Parathyroid adenoma (tissue), 2 donors: ENCODE measurements around the gene SLC6A13.

Experiments
- H2AFZ ChIP-seq: fragments of 300-600 bp; sonication (generic); one replicate; pipeline ENCODE4 v1.7.0; 2017; ENCODE audit warnings: antibody characterized with exemption, mild to moderate bottlenecking
- H3K27ac ChIP-seq: fragments of 300-600 bp; sonication (generic); one replicate; pipeline ENCODE4 v1.7.0; 2017
- H3K27me3 ChIP-seq: fragments of 300-600 bp; sonication (generic); one replicate; pipeline ENCODE4 v1.7.0; 2017; ENCODE audit warnings: low read length; ENCODE audit not compliant: control insufficient read depth, insufficient read depth
- H3K36me3 ChIP-seq: fragments of 300-600 bp; sonication (generic); one replicate; pipeline ENCODE4 v1.7.0; 2017; ENCODE audit warnings: low read length; ENCODE audit not compliant: control insufficient read depth, insufficient read depth
- H3K4me1 ChIP-seq: fragments of 300-600 bp; sonication (generic); one replicate; pipeline ENCODE4 v1.7.0; 2017; ENCODE audit warnings: control low read depth
- H3K4me2 ChIP-seq: fragments of 300-600 bp; sonication (generic); one replicate; pipeline ENCODE4 v1.7.0; 2017; ENCODE audit warnings: low read length
- H3K4me3 ChIP-seq: fragments of 300-600 bp; sonication (generic); one replicate; pipeline ENCODE4 v1.7.0; 2017; ENCODE audit warnings: low read depth, low read length
- H3K79me2 ChIP-seq: fragments of 300-600 bp; sonication (generic); one replicate; pipeline ENCODE4 v1.7.0; 2017; ENCODE audit warnings: control low read depth
- H3K9ac ChIP-seq: fragments of 300-600 bp; sonication (generic); one replicate; pipeline ENCODE4 v1.7.0; 2017; ENCODE audit warnings: mild to moderate bottlenecking
- H3K9me3 ChIP-seq: fragments of 300-600 bp; sonication (generic); one replicate; pipeline ENCODE4 v1.7.0; 2017; ENCODE audit warnings: low read length; ENCODE audit not compliant: control insufficient read depth
- TF ChIP-seq, protein P1 (sequence below): fragments of 300-600 bp; sonication (generic); IDR thresholded peaks from one replicate; pipeline ENCODE4 v1.7.0; 2017; ENCODE audit warnings: antibody characterized with exemption, mild to moderate bottlenecking
- donor health status: primary hyperparathyroidism.

The SLC6A13 gene

DNA sequence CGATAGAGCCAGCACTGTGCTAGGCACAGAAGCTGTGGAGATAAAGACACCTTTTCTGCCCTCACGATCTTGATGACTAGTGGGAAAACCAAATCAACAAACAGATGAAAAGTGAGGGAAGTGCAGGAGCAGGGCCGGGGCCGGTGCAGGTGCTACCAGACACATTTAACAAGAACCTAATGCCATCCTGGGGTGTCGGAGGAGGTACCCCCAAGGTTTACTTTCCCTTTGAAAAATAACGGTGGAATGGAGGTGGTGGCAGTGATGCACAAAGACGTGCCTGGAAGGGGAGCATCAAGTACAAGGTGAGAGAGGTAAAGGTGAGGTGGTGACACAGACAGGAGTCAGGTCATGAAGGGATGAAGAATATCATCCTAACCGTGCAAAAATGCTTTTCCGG lies 22.1 kb downstream of the SLC6A13 start:
- Histone ChIP-seq H3K36me3 (no peaks in the 10 kb centered on the region), H3K4me1 (peaks cover 3% of the 10 kb centered on the region), H3K4me2 (no peak overlapping the region), H3K9ac (no peak overlapping the region), H3K27ac (no peak overlapping the region), H3K27me3 (no peaks in the 10 kb centered on the region), H3K4me3 (no peak overlapping the region), H3K79me2 (no peaks in the 10 kb centered on the region), H3K9me3 (no peaks in the 10 kb centered on the region), H2AFZ (no peak overlapping the region)
- TF ChIP-seq, protein P1, sequence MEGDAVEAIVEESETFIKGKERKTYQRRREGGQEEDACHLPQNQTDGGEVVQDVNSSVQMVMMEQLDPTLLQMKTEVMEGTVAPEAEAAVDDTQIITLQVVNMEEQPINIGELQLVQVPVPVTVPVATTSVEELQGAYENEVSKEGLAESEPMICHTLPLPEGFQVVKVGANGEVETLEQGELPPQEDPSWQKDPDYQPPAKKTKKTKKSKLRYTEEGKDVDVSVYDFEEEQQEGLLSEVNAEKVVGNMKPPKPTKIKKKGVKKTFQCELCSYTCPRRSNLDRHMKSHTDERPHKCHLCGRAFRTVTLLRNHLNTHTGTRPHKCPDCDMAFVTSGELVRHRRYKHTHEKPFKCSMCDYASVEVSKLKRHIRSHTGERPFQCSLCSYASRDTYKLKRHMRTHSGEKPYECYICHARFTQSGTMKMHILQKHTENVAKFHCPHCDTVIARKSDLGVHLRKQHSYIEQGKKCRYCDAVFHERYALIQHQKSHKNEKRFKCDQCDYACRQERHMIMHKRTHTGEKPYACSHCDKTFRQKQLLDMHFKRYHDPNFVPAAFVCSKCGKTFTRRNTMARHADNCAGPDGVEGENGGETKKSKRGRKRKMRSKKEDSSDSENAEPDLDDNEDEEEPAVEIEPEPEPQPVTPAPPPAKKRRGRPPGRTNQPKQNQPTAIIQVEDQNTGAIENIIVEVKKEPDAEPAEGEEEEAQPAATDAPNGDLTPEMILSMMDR, result no peak

DNA sequence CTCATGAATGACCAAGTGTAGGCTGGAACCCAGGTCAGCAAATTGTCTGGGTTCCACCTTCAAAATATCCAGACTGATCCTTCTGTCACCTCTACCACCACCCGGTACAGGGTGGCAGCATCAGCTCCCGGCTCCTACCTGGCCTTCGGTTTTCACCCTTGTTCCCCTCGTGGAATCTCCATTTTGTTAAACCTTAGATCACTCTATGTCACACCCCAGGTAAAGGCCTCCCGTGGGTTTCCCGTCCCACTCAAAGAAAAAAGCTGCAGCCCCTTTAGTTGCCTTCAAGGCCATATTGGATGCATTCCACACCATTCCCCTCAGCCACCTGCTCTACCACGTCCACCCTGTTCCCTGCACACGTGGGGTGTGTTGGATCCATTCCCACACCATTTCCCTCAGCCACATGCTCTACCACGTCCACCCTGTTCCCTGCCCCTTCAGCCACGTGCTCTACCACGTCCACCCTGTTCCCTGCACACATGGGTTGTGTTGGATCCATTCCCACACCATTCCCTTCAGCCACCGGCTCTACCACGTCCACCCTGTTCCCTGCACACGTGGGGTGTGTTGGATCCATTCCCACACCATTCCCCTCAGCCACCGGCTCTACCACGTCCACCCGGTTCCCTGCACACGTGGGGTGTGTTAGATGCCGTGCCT lies 23.8 kb downstream of the SLC6A13 start:
- Histone ChIP-seq H3K36me3 (no peaks in the 10 kb centered on the region), H3K79me2 (no peaks in the 10 kb centered on the region), H2AFZ (no peak overlapping the region), H3K9ac (no peak overlapping the region), H3K4me3 (no peak overlapping the region), H3K4me1 (peaks cover 3% of the 10 kb centered on the region), H3K4me2 (no peak overlapping the region), H3K27ac (no peak overlapping the region), H3K27me3 (no peaks in the 10 kb centered on the region), H3K9me3 (no peaks in the 10 kb centered on the region)
- TF ChIP-seq, protein P1, result no peak

DNA sequence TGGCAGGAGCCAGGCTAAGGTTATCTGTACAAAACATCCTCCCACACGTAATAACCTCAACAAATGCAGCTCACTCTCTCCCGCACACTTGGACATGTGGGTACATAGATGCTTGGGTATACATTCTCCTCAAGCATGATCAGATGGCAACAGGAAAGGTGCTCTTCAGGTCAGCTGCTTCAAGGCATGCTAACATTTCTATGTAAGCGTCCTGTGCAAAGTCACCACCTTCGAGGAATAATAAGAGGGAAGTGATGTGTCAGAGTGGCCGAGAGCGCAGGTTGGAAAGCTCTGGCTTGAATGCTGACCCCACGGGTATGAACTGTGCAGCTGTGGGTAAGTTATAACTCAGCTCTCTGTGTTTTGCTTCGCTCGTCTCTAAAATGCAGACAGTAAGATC lies 24.5 kb downstream of the SLC6A13 start:
- H3K27ac ChIP-seq, result no peak overlapping the region
- no peaks in the 10 kb centered on the region for H3K36me3 ChIP-seq
- no peaks in the 10 kb centered on the region for H3K79me2 ChIP-seq
- H3K27me3 ChIP-seq, result no peaks in the 10 kb centered on the region
- H2AFZ ChIP-seq, result no peak overlapping the region
- H3K4me2 ChIP-seq, result no peak overlapping the region
- no peaks in the 10 kb centered on the region for H3K4me1 ChIP-seq
- TF ChIP-seq, protein P1, result no peak
- no peaks in the 10 kb centered on the region for H3K9me3 ChIP-seq
- no peak overlapping the region for H3K4me3 ChIP-seq
- no peak overlapping the region for H3K9ac ChIP-seq

DNA sequence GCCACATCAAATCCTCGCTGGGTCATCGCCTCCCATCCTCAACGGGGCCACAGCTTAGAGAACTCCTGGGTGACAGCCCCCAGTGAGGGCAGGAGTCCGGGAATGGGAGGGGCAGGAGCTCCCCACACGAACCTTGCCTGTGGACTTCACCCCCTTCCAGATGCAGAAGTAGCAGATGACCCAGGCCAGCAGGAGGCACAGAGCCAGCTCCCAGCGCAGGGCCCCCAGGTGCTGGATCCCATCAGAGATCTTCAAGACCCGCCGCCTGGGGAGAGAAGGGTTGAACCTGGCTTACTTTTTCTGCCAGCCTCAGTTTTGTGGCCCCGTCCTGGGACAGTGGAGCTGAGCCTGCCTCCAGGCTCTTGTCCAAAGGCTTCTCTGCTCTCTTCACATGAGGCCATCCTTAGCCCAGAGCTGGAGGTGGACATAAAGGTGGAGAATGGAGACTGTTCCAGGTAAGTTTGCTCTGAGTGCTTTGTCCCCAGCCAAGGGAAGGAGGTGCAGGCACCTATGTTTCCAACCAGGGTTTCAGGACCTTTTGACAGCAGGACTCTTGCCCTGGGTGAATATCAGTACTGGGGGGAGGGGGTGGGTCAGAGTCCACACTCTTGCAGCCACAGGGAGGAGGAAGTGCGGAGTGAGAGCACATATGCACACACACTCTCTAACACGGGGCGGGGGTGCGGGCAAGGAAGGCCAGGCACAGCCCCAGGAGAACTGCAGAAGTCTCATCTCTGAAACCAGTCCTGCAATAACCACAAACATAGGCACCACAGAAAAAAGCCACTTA lies 25.4 kb downstream of the SLC6A13 start:
- Histone ChIP-seq H3K36me3 (no peaks in the 10 kb centered on the region), H3K4me1 (peaks cover 4% of the 10 kb centered on the region), H3K9ac (no peak overlapping the region), H2AFZ (no peak overlapping the region), H3K4me2 (no peak overlapping the region), H3K79me2 (no peaks in the 10 kb centered on the region), H3K4me3 (no peak overlapping the region), H3K27me3 (no peaks in the 10 kb centered on the region), H3K9me3 (no peaks in the 10 kb centered on the region), H3K27ac (no peak overlapping the region)
- TF ChIP-seq, protein P1, result no peak
